HG02610 (cell line): ENCODE measurements around the gene GCK.

Experiments
- ATAC-seq: cut with Tn5 transposase; IDR thresholded peaks from one replicate; pipeline ENCODE4 v1.9.1; 2021; ENCODE audit warnings: mild to moderate bottlenecking, moderate library complexity; ENCODE audit not compliant: unreplicated experiment

GCK gene

GRCh38 chr7:44108768-44109750 is 80.2 kb downstream of the GCK start:
- ATAC-seq: no peak

GRCh38 chr7:44107961-44108767 is 81.1 kb downstream of the GCK start:
- no peak for ATAC-seq

DNA sequence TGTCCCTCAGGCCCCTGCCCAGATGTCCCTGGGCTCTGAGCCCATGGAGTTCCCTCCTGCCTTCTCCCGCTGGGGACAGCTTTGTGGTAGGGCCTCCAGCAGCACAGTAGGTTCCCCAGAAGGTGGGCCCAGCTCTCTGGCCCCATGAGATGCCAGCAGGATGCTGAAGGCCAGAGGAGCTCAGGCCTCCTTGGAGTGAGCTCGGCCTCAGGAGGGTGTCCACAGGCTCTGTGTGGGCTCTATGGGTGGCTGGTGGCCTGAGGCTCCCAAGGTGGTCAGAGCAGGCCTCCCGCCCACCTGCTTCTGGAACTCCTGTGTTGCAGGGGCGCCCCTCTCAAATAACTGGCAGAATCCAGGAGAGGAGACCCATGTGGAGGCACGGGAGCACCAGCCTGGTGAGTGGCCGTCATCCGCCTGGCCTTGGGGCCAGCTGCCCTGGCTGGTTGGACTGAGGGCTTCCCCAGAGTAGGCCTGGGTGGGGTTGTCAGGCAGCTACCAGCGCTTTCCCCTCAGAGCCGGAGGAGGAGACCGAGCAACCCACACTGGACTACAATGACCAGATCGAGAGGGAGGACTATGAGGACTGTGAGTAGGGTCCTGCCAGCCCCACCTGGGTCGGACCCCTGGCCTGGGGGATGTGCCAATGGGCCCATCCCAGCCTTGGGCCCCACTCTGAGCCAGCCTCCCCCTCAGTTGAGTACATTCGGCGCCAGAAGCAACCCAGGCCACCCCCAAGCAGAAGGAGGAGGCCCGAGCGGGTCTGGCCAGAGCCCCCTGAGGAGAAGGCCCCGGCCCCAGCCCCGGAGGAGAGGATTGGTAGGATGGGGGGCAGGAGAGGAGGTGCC is 81.9 kb downstream of the GCK start:
- no peak for ATAC-seq

GRCh38 chr7:44106311-44107065 is 82.8 kb downstream of the GCK start:
- ATAC-seq: no peak

- ATAC-seq: no peak
Measured at GRCh38 chr7:44105832-44106231, 83.4 kb downstream of the GCK start.

DNA sequence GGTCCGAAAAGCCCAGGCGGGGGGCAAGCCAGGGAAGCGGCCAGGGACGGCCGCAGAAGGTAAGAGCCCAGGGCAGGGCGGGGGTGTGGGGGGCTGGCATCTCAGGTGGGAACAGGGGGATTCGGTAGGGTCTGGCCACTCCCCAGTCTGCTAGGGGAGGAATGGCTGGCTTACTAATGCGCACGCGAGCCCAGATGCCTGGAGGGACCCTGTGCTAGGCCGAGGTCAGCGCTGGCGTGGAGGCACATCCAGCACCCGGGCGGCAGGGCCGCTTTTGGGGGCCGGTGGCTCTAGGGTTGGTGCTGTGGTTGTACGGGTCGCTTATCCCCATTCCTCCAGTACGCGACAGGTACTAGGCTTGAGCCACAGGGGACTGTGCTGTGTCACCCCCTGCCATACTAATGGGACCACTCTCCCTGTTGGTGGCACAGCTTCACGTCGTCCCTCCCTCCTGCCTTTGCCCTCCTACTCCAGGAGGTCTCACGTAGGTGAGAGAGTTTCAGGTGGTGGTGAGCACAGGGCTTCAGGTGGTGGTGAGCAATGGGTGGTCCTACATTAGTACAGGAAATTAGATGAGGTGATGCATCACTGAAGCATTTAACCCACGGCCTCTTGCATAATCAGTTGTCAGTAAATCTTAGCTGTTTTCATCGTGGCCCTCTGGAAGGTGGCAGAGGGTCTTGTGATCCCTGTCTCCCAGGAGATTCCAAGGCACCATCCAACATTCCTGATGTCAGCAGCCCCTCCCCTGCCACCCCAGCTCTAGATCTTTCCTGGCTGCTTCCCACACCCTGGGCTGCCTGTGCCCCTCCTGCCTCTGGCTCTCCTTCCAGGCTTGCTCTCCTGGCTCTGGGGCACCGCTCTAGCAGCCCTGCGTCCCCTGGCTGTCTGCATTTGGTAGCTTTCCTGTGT is 84.1 kb downstream of the GCK start:
- ATAC-seq: no peak

DNA sequence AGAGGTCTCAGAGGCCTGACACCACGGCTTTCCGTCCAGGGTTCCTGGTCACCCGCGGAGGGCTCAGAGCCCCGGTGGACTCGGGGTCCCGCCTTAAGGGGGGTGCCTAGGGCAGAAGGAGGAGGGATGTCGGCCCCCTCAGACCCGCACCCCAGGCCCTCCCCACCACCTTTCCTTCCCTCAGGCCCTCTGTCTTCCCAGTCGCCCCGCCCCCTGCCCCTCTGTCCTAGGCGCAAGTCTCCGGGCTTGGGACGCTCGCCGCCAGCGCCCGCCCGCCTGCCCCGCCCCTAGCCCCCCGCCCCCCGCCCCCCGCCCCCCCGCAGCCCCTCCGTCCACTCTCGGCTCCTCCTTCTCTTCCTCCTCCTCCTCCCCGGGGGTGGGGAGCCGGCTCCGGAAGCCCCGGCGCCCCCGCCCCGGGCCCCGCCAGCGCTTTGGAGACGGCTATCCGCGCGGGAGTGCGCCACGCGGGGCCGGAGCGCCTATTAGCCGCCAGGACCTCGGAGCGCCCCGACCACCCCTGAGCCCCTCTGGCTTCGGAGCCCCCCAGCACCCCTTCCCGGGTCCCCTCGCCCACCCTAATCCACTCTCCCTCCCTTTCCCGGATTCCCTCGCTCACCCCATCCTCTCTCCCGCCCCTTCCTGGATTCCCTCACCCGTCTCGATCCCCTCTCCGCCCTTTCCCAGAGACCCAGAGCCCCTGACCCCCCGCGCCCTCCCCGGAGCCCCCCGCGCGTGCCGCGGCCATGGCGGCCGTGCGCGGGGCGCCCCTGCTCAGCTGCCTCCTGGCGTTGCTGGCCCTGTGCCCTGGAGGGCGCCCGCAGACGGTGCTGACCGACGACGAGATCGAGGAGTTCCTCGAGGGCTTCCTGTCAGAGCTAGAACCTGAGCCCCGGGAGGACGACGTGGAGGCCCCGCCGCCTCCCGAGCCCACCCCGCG is 85.0 kb downstream of the GCK start, which contains the start of gene AEBP1:
TSS of gene AEBP1 (plus strand) at position 423 of the 937 bp plus-strand sequence. CDS start at position 744, 321 bp downstream.
- no peak for ATAC-seq

- no peak for ATAC-seq
Measured at GRCh38 chr7:44103566-44103922, 85.7 kb downstream of the GCK start.

DNA sequence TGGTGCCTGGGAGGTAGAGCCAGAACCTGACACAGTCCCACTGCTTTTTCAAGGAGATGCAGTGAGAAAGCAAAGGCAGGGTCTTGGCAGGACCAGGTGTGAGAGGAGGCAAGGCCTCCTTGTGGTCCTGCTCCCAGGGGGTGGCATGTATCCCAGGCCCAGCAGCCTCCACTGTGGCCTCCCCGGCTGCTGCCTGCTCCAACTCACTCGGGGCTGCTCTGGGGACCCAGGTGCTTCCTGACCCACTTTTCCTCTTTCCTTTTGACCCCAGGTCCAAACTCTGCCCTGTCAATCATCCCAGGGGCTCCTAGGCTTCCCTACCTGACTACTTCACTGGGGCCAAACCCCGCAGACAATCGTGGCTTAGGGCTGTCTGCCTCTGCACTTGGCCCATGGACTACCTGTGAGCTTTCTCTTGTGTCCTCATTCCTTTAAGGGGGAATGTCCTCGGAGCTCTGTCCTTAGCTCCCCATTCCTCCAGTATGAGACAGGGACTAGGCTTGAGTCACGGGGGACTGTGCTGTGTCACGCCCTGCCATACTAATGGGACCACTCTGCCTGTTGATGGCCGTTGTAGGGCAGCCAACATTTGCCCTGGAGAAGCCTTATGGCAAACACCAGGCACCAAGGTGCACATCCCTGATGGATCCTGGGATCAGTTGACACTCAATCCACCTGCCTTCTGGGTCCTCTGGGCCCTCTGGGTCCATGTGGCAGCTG is 86.2 kb downstream of the GCK start:
- ATAC-seq: no peak

DNA sequence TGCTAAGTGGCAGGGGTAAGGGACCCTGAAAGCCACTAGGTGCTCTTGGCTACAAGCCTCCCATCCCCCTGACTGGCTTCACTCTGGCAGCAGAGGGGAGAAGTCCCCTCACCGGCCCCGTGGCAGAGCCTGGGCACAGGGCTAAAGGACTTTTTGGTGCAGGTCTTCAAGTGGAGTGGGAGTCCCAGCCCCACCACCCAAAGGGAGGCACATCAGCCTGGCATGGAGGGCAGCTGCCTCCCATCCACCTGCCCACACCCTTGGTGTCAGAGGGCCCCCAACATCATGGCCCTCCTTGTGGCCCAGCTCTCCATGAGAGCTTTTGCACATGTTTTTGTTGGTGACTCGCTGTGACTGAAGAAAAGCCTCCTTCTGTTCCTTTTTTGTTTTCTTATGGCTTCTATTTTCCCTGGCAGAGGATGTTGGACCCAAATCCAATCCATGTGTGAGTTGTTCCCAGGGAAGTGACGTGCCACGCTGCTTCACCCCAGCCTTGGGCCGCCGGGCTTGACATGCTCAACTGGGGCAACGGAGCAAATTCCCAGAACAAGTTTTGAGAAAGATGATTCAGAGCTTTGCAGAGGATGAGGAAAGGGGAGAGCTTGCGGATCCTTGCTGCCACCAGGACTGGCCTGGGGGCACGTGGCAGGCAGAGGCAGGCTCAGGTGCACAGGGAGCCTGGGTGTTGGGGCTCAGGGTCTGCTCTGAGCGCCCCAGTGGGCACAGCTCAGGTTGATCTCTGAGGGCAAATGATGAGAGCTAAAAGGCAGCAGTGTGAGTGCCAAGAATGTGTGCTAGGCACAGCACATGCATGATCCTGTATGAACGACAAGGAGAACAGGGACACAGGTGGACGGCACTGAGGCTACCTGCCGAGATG is 87.0 kb downstream of the GCK start:
- no peak for ATAC-seq

DNA sequence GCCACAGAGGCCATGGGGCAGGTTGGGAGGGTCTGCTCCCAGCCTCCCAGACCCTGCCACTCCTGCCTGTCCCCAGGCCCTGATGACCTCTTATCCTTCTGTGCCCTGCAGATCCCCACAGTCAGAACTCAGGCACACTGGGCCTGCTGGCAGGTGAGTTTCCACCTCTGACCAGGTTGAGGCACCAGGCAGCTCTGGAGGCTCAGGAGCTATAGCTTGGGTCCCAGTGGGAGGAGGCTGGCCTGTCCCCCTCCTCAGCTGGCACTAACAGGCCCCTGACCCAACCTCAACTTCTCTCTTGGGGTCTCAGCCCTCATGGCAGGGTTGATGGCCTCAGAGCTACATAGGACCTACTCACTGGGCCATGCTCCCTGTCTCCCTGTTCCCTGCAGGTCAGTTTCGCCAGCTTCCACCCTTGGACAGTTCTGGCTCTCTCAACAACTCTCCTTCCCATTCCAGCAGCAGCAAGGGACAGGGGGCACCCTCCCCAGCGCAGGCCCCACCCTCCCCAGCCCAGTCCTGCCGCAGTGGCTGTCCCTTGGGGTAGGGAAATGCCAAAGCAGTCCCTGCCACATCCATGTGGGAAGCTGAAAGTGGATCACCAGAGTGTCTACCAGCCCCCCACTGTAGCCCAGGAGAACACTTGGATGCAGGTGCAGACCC is 87.8 kb downstream of the GCK start:
- ATAC-seq: no peak

GRCh38 chr7:44100458-44101302 is 88.6 kb downstream of the GCK start:
- ATAC-seq: no peak

- no peak for ATAC-seq
Measured at GRCh38 chr7:44099669-44100068, 89.6 kb downstream of the GCK start.

DNA sequence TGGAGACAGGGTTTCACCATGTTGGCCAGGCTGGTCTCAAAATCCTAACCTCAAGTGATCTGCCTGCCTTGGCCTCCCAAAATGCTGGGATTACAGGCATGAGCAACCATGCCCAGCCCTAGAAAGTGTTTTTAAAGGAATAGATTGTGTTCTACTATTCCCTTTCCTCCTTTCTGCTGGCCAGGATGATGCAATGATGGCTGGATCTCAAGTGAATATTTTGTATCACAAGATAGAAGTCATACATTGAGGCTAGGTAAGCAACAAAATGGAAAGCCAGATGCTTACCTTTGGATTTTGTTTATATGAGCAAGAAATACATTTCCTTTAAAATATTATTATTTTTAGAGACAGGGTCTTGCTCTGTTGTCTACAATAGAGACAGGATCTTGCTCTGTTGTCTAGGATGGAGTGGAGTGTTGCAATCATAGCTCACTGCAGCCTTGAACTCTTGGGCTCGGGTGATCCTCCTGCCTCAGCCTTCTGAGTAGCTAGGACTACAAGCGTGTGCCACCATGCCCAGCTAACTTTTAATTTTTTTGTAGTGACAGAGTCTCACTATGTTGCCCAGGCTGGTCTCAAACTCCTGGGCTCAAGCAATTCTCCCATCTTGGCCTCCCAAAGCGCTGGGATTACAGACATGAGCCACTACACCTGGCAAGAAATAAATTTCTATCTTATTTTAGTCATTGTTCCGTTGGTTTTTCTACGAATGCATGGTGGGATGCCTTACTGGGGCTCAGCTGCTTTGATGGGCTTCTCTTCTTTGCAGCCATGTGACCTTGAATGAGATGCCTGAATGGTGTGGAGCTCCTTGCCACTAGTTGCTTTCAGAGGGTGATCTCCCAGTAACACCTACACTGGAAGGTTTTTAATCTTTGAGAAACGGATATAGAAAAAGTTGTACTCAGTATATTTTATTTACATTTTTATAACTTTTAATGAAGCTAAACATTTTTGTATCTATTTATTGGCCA is 90.9 kb downstream of the GCK start:
- no peak for ATAC-seq
